ENCODE results near the gene IL36B. TPM values are rescaled to one million over a fixed set of nuclear protein-coding genes. Genes with fewer than 3 reads are reported as not detected.

The IL36B gene
- total and polyA plus RNA-seq, 2 experiments from 2014 or later = not detected

- H3K4me3 ChIP-seq = no peak overlapping the region
- peaks cover 3% of the 10 kb centered on the region for H3K27me3 ChIP-seq
- H3K36me3 ChIP-seq = no peaks in the 10 kb centered on the region
- no peak for DNase-seq (ENCODE audit: low read depth in 1 of 2, low spot score in 1 of 2)
- no peak overlapping the region for H3K27ac ChIP-seq
- TF ChIP-seq, protein P1, sequence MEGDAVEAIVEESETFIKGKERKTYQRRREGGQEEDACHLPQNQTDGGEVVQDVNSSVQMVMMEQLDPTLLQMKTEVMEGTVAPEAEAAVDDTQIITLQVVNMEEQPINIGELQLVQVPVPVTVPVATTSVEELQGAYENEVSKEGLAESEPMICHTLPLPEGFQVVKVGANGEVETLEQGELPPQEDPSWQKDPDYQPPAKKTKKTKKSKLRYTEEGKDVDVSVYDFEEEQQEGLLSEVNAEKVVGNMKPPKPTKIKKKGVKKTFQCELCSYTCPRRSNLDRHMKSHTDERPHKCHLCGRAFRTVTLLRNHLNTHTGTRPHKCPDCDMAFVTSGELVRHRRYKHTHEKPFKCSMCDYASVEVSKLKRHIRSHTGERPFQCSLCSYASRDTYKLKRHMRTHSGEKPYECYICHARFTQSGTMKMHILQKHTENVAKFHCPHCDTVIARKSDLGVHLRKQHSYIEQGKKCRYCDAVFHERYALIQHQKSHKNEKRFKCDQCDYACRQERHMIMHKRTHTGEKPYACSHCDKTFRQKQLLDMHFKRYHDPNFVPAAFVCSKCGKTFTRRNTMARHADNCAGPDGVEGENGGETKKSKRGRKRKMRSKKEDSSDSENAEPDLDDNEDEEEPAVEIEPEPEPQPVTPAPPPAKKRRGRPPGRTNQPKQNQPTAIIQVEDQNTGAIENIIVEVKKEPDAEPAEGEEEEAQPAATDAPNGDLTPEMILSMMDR (IDR thresholded peaks at IDR 0.05; ENCODE audit: low read depth, low read length) = no peak
- H3K9me3 ChIP-seq (ENCODE audit: low read depth) = no peaks in the 10 kb centered on the region
- H3K4me1 ChIP-seq (ENCODE audit: low read depth) = no peaks in the 10 kb centered on the region
These were observed 22.4 kb upstream of the IL36B start for GRCh38 chr2:113075030-113075429.

DNA sequence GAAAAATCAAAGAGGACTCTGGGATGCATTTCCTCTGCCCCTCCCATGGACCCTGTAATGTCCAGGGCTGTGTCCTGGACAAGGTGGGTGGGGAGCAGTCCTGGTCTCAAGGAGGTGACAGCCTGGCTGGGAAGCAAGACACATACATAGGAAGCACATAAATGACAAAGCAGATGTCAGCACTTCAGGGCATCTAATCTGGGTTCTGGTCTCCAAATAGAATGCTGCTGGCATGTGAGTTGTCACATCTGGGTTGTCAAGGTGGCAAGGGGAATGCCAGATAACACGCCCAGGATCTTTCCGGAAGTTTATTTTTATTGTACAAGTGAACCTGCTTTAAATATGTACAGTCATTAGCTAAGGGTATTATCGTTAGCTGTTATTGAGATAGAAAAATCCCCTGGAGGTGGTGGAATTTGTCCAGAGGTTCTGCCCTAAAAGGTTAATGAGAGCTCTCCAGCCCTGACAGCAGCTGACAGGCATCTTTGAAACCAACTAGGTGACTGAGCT lies 20.7 kb upstream of the IL36B start:
- TF ChIP-seq, protein P1 (IDR thresholded peaks at IDR 0.05; ENCODE audit: low read depth, low read length) = no peak
- DNase-seq (ENCODE audit: low read depth in 1 of 2, low spot score in 1 of 2) = no peak
- H3K4me3 ChIP-seq = no peak overlapping the region
- H3K9me3 ChIP-seq (ENCODE audit: low read depth) = no peaks in the 10 kb centered on the region
- no peaks in the 10 kb centered on the region for H3K4me1 ChIP-seq (ENCODE audit: low read depth)
- no peak overlapping the region for H3K27ac ChIP-seq
- no peaks in the 10 kb centered on the region for H3K36me3 ChIP-seq
- H3K27me3 ChIP-seq = no peaks in the 10 kb centered on the region

DNA sequence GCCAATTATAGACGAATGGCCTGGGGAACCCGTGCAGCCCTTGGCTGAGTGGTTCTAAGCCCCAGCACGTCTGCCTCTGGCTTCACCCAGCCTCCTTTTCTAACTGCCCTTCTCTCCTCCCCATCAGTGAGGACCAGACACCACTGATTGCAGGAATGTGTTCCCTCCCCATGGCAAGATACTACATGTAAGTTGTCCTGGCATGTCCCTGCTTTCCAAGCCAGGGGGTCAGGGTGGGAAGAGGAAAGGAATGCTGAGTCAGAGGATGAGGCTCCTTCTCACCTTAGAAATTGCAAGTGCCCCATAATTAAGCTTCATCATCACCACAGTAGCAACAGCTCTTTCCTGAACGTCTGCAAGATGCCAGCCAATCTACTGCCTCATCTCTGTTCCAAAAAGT lies 19.9 kb upstream of the IL36B start:
- Histone ChIP-seq H3K27ac (no peak overlapping the region), H3K36me3 (no peaks in the 10 kb centered on the region), H3K27me3 (no peaks in the 10 kb centered on the region), H3K9me3 (ENCODE audit: low read depth) (no peaks in the 10 kb centered on the region), H3K4me3 (no peak overlapping the region), H3K4me1 (ENCODE audit: low read depth) (no peaks in the 10 kb centered on the region)
- TF ChIP-seq, protein P1 (IDR thresholded peaks at IDR 0.05; ENCODE audit: low read depth, low read length) = no peak
- DNase-seq (ENCODE audit: low read depth in 1 of 2, low spot score in 1 of 2) = no peak

DNA sequence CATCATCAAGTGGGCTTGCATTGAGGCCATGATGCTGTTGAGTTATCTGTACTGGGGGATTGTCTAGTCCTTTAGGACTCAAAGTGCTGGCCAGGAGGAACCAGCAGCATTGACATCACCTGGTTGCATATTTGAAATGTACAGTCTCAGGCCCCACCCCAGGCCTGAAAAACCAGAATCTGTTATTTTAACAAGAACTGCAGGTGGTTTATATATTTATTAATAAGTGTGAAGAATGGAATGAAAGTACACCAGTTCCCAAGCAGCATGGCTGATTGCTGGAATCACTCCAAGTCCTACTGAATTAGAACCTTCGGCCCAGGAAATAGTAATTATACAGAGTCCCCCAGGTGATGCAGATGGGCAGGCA lies 17.9 kb upstream of the IL36B start:
- Histone ChIP-seq H3K4me1 (ENCODE audit: low read depth) (no peaks in the 10 kb centered on the region), H3K27ac (no peak overlapping the region), H3K36me3 (no peaks in the 10 kb centered on the region), H3K27me3 (no peaks in the 10 kb centered on the region), H3K9me3 (ENCODE audit: low read depth) (no peaks in the 10 kb centered on the region), H3K4me3 (no peak overlapping the region)
- no peak for DNase-seq (ENCODE audit: low read depth in 1 of 2, low spot score in 1 of 2)
- TF ChIP-seq, protein P1 (IDR thresholded peaks at IDR 0.05; ENCODE audit: low read depth, low read length) = no peak

DNA sequence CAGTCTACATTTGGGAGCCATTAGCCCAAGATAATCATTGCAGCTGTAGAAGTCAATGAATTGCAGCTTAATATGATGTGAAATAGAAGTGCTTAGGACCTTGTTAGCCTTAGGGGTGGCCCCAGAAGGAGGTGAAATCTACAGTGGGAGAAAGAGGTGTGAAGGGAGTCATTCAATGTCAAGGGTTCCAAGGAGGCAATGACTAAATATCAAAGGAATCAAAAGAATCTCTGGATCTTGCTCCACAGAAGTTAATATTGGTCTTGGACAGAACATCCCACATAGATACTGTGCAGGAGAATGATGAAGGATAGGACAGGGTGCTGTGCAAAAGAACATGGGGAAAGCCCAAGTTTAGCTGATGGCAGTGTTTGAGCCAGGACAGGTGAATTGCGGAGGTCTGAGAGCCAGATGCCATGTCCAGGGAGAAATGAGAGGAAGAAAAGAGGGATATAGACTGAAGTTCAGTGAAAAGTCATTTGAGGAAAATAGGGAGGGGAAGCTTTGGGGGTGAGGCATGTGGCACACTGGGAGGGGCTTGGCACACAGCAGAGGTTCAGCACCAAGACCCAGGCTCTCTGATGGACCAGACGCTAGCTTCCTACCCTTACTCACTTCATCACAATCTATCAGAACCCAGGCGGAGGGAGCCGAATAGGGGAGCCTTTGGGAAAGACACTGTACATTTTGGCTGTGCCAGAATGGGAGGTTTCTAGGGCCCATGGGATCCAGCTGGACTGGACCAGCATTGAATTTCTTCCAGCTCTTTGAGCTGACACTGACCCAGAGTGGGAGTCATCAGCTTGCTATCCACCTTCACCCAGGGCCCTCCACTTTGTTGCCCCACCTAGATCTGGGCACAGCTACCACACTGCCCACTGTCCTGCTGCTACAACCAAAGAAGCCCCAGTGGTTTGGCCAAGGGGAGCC lies 17.3 kb upstream of the IL36B start:
- H3K27ac ChIP-seq = no peak overlapping the region
- H3K4me1 ChIP-seq (ENCODE audit: low read depth) = no peaks in the 10 kb centered on the region
- H3K27me3 ChIP-seq = no peaks in the 10 kb centered on the region
- H3K9me3 ChIP-seq (ENCODE audit: low read depth) = no peaks in the 10 kb centered on the region
- no peak overlapping the region for H3K4me3 ChIP-seq
- no peak for DNase-seq (ENCODE audit: low read depth in 1 of 2, low spot score in 1 of 2)
- H3K36me3 ChIP-seq = no peaks in the 10 kb centered on the region
- TF ChIP-seq, protein P1 (IDR thresholded peaks at IDR 0.05; ENCODE audit: low read depth, low read length) = no peak
